GM10266 (cell line): ENCODE data around the gene PRKCQ.

Experiments used
- DNase-seq: peaks from one replicate; pipeline ENCODE4 v3.0.0; 2012; ENCODE audit errors: extremely low spot score
- CTCF ChIP-seq: IDR thresholded peaks from 2 replicates; pipeline ENCODE4 v1.5.1; 2012; ENCODE audit warnings: mild to moderate bottlenecking, low read depth; ENCODE audit not compliant: control insufficient read depth, insufficient read depth; ENCODE audit errors: missing control alignments

Gene PRKCQ

GRCh38 chr10:6569259-6569658 is 10.8 kb downstream of the PRKCQ start:
- no peak for DNase-seq
- TF ChIP-seq CTCF: no peak

- TF ChIP-seq CTCF: no peak
- no peak for DNase-seq
Measured at GRCh38 chr10:6567884-6568283, 12.2 kb downstream of the PRKCQ start.

- no peak for DNase-seq
- no peak for TF ChIP-seq CTCF
Measured at GRCh38 chr10:6567203-6567703, 12.8 kb downstream of the PRKCQ start.

- no peak for DNase-seq
- no peak for TF ChIP-seq CTCF
Measured at GRCh38 chr10:6565588-6565987, 14.5 kb downstream of the PRKCQ start.

- no peak for DNase-seq
- TF ChIP-seq CTCF: no peak
Measured at GRCh38 chr10:6564367-6564766, 15.7 kb downstream of the PRKCQ start.

GRCh38 chr10:6563731-6564130 is 16.3 kb downstream of the PRKCQ start:
- no peak for DNase-seq
- no peak for TF ChIP-seq CTCF

- TF ChIP-seq CTCF: no peak
Measured at GRCh38 chr10:6563075-6563474, 17.0 kb downstream of the PRKCQ start.

More at GRCh38 chr10:6563075-6563474, 17.0 kb downstream of the PRKCQ start:
- DNase-seq: no peak
